Activated T-cell treated with anti-CD3 and anti-CD28 coated beads, Interleukin-2, amount 50 U/mL, for 72 hours (primary cell): ENCODE results near the gene PLXNA1. TPM values are rescaled to one million over a fixed set of nuclear protein-coding genes. Genes with fewer than 3 reads are reported as not detected.

Experiments used
- ATAC-seq, 2 donors: fragments of 150-1000 bp; cut with Tn5 transposase; replicated peaks in 1 of 2; 2 replicates each; pipeline ENCODE4 v1.10.0; 2021; ENCODE audit warnings: moderate library complexity in 2 of 2, mild to moderate bottlenecking in 1 of 2
- DNase-seq, 2 donors: peaks; one replicate each; pipeline ENCODE4 v3.0.0; 2021 to 2022; ENCODE audit warnings: mixed read lengths in 1 of 2
- H3K27ac Mint-ChIP-seq: one replicate; pipeline ENCODE4 v1.8.0; 2022; ENCODE audit warnings: mild to moderate bottlenecking, moderate library complexity, mixed read lengths
- H3K27me3 Mint-ChIP-seq: one replicate; pipeline ENCODE4 v1.8.0; 2022; ENCODE audit warnings: low read depth, mixed read lengths
- H3K36me3 Mint-ChIP-seq, 2 donors: one replicate each; pipeline ENCODE4 v1.8.0; 2022; ENCODE audit warnings: mixed read lengths in 2 of 2, mild to moderate bottlenecking in 1 of 2; ENCODE audit not compliant: insufficient read depth in 2 of 2
- H3K4me1 Mint-ChIP-seq: one replicate; pipeline ENCODE4 v1.8.0; 2022; ENCODE audit warnings: low read depth, mixed read lengths
- H3K4me3 Mint-ChIP-seq, 2 donors: one replicate each; pipeline ENCODE4 v1.8.0; 2022; ENCODE audit warnings: mild to moderate bottlenecking in 2 of 2, mixed read lengths in 2 of 2, moderate library complexity in 2 of 2
- H3K9me3 Mint-ChIP-seq, 2 donors: one replicate each; pipeline ENCODE4 v1.8.0; 2022; ENCODE audit warnings: mixed read lengths in 2 of 2
- total RNA-seq, 2 donors: library from RNA; stranded (reverse); gene quantifications; one replicate each; pipeline ENCODE4 v1.2.3, GENCODE V29; 2022

Gene PLXNA1
- total RNA-seq: 1 to 10 TPM; 3.7 to 5.2 TPM

DNA sequence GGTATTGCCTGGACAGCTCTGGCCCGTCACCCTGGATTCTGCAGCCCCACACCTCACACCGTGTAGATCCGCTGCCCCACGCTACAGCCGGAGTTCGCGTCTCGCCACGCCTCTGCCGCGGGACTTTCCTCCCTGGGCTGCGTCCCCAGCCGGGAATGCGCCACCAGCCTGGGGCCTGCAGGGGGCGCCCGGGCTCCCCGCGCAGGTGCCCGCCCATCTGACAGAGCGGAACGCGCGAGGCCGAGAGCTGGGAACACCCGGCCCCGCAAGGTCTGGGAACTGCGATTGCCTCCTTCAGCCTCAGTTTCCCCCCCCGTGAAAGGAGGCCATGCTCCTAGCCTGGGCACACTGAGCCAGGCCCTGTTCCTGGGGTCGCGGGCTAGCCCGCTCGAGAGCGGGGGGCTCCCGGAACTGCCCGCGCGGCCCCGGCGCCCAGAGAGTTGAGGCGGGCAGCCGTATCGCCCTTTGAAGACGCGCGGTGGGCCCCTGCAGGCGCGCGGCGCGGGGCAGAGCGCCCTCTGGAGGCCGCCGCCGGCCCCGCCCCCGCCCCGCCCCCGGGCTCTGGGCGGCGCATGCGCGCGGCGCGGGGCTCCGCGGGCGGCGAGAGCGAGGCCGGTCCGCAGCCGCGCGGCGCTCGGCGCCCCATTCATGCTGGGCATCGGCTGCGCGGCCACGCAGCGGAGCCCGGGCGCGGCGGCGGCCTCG lies at the start of gene PLXNA1:
Gene PLXNA1 (plus strand): TSS at position 645 of the 705 bp plus-strand sequence. CDS start 5,479 bp downstream, outside the sequence.
- Mint-ChIP-seq H3K36me3 (no peaks in the 10 kb centered on the region), H3K27ac (peak within 1 kb of the TSS; percentile 88), H3K4me3 (peak within 1 kb of the TSS; percentile 83 to 84), H3K9me3 (no peaks in the 10 kb centered on the region), H3K4me1 (peaks cover 20% of the 10 kb centered on the region), H3K27me3 (peaks cover 25% of the 10 kb centered on the region)
- DNase-seq: peak; percentile 81 to 90
- ATAC-seq: peak; percentile 77 to 79

DNA sequence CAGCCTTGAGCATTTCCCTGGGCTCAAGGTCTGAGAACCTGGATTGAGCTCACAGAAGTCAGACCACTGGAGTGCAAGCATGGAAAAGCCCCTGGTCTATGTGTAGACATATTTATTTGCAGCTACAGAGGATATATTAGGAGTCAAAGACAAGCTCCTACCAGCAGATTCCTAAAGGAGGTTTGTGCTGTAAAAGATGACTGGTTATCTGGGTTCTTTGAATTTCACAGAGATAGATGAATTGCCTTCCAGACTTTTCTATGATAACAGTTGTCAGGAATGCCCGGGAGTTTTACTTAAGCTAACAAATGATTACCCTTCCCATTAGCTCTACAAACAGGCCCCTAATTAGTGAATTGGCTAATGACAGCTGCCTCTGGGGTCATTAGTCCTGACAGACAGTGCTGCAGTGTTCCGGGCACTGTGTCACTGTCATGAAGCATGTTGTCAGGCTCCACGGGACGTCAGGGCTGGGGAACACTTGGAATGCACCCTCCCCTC lies 48.8 kb upstream of the PLXNA1 start:
- ATAC-seq (no peak), DNase-seq (no peak)
- Mint-ChIP-seq H3K36me3 (no peaks in the 10 kb centered on the region), H3K9me3 (no peaks in the 10 kb centered on the region), H3K27me3 (no peaks in the 10 kb centered on the region), H3K4me3 (no peak overlapping the region), H3K4me1 (no peaks in the 10 kb centered on the region), H3K27ac (no peak overlapping the region)

DNA sequence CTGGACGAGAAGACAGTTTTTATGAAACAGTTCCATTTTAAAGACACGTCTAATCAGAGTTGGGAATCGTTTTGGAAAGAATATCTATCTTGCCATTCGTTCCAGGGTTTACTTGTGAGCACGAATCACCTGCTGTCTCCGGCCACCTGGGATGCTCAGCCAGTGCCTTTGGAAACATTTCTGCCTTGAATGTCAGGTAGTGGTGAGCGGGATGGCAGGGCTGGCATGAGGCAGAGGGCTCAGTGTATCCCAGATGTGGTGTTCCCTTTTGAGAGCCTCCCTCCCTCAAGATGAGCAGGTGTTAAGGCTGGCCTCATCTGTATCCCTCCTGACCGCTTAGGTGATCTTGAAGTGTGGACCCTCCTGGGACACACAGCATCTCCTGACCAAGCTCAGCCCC lies 47.9 kb upstream of the PLXNA1 start:
- Mint-ChIP-seq H3K9me3 (no peaks in the 10 kb centered on the region), H3K27ac (no peak overlapping the region), H3K27me3 (no peaks in the 10 kb centered on the region), H3K4me3 (no peak overlapping the region), H3K4me1 (no peaks in the 10 kb centered on the region), H3K36me3 (no peaks in the 10 kb centered on the region)
- no peak for DNase-seq
- ATAC-seq: no peak

DNA sequence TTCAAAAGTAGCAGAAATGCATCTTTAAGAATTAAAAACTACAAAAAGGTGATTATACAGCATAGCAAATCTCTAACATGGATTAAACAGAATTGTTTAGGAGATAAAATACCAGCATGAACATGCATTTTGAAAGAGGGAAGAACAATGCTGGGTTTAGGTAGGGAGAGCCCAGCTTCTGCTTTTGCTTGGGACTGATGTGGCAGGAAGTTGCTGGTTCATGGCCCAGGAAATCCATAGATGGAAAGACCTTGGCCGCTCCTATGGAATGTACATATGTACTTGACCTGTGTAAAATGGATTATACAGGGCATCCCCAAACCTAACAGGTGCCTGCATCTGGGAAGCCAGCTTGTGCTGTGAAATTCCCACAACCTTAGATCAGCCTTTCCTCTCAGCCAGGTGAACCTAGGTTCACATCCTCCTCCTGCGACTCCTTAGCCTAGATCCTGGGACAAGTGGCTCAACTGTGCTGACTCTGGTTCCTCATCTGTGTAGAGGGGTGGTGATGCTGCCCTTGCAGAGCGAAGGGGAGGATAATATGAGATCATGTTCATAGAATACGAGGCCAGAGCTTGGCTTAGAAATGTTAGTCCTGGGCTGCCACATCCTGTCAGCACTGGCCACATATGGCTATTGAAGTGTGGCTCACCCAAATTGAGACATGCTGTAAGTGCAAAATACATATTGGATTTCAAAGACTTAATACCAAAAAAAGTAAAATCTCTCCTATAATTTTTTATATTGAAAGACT lies 47.0 kb upstream of the PLXNA1 start:
- Mint-ChIP-seq H3K9me3 (no peaks in the 10 kb centered on the region), H3K4me1 (no peaks in the 10 kb centered on the region), H3K27me3 (no peaks in the 10 kb centered on the region), H3K4me3 (no peak overlapping the region), H3K27ac (no peak overlapping the region), H3K36me3 (no peaks in the 10 kb centered on the region)
- no peak for ATAC-seq
- DNase-seq: no peak

DNA sequence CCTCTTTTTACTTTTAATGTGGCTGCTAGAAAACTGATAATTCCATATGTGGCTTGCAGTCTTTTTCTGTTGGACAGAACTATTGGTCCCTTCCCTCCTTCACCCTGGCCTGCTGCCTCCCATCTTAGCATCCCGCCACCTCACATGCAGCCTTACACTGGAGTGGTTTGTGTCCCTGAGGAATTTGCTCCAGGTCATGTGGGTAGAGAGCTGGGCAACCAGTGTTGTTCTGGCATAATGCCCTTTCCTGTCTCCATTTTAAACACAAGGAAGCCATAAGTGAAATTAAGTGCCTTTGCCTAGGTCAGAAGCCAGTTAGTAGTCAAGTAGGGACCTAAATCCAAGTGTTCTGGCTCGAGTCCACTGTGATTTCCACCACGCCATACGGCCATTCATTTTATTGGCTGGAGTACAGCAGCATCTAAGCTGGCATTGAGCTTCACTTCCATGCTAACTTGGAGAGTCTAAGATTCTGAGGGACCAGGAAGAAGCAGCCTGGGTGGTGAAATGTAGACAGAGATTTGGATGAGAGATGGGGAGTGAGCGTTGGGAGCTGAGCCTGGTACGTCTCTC lies 46.0 kb upstream of the PLXNA1 start:
- Mint-ChIP-seq H3K27me3 (no peaks in the 10 kb centered on the region), H3K27ac (no peak overlapping the region), H3K4me3 (no peak overlapping the region), H3K4me1 (no peaks in the 10 kb centered on the region), H3K9me3 (no peaks in the 10 kb centered on the region), H3K36me3 (no peaks in the 10 kb centered on the region)
- ATAC-seq (no peak), DNase-seq (no peak)

DNA sequence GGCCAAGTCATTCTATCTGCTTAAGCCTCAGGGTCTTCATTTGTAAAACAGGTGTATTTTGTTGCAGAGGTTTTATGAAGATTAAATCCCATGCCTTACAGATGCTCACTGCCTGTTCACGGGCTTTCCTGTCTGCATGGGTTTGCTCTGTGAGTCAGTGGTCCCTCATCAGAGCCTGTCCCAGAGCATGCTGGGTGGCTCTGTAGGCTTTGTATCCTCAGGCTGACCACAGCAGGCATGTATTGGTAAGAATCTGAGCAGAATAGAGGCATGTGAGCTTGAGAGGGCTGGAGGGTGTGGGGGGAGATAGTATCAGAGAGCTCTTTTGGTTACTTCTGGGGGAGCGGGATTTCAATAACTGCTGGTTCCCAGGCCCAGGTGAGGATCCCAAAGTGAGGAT lies 45.4 kb upstream of the PLXNA1 start:
- no peak for DNase-seq
- Mint-ChIP-seq H3K27me3 (no peaks in the 10 kb centered on the region), H3K27ac (no peak overlapping the region), H3K4me1 (no peaks in the 10 kb centered on the region), H3K36me3 (no peaks in the 10 kb centered on the region), H3K9me3 (no peaks in the 10 kb centered on the region), H3K4me3 (no peak overlapping the region)
- peak in 1 of 2 donors; percentile 23 for ATAC-seq

DNA sequence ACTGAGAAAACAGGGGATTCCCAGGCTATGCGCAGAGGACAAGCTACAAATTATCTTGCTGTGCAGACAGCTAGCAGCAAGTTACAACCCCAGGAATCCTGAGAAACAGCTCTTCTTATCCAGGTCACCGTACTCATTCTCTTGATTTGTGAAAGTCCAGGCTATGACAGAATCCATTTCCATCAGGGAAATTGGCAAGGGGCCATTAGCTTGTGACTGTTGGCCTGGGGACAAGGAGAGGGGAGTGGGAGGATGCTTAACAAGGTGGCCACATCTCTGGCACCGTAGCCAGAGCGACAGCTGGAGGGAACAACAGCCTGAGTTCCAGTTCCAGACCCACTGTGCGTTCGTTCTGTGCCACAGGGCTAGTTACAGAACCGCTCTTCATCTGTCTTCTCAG lies 44.9 kb upstream of the PLXNA1 start:
- H3K27me3 Mint-ChIP-seq: no peaks in the 10 kb centered on the region
- ATAC-seq (no peak), DNase-seq (no peak)
- H3K36me3 Mint-ChIP-seq: no peaks in the 10 kb centered on the region
- H3K4me3 Mint-ChIP-seq: no peak overlapping the region
- H3K4me1 Mint-ChIP-seq: no peaks in the 10 kb centered on the region
- H3K27ac Mint-ChIP-seq: no peak overlapping the region
- H3K9me3 Mint-ChIP-seq: no peaks in the 10 kb centered on the region

DNA sequence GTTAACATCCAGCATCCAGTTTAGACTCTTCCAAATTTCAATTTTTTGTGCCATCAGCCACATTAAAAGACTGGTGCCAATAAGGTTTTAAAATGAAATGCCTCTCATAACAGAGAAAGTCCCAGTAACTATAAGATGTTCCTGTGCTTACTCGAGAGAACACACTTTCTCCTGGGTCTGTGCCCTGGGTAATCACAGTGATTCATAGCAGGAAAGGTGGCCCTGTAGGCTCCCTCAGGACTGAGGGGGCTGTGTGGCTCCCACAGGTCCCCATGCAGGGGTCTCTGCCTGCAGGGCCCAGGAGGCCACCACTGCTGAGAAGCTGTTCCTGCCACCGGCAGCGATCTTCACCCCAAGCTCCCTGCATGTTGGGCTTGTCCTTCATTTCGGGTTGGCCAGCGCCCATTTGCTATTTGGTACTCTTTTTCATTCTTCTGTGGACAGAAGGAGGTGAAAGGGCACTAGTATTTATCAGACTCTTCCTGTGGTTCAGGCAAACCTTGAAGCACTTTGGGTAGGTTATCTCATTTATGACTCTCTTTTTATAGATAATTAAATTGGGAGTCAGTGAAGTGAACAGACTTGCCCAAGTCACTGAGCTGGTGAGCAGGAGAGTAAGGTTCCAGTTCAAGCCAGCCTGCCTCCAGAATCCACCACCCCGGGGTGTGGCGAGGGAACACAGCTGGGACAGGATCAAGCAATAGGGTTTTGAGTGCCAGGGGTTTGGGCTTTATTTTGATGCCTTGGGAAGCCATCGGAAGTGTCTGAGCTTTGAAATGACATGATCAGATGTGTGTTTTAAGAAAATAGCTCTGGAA lies 44.2 kb upstream of the PLXNA1 start:
- no peaks in the 10 kb centered on the region for H3K9me3 Mint-ChIP-seq
- no peak overlapping the region for H3K27ac Mint-ChIP-seq
- H3K27me3 Mint-ChIP-seq: no peaks in the 10 kb centered on the region
- H3K36me3 Mint-ChIP-seq: no peaks in the 10 kb centered on the region
- DNase-seq (no peak), ATAC-seq (no peak)
- no peaks in the 10 kb centered on the region for H3K4me1 Mint-ChIP-seq
- H3K4me3 Mint-ChIP-seq: no peak overlapping the region

DNA sequence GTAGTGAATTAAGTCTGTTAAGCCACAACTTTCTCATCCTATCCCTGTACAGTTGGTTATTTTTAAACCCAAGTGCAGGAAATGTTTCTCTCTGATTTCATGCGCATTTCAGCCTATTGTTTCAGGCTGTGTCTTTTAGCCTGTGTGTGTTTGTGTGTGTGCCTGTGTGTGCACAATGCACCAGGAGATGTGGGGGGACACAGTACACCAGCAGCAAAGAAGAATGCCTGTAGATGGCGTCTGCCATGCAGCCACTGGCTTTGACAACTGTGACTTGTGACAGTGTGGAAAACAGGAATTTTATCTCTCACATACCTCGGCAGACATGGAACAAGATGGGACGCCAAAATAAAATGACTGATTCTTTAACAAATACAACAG lies 43.6 kb upstream of the PLXNA1 start:
- H3K27ac Mint-ChIP-seq: no peak overlapping the region
- DNase-seq: no peak
- H3K36me3 Mint-ChIP-seq: no peaks in the 10 kb centered on the region
- H3K4me3 Mint-ChIP-seq: no peak overlapping the region
- ATAC-seq: no peak
- no peaks in the 10 kb centered on the region for H3K27me3 Mint-ChIP-seq
- no peaks in the 10 kb centered on the region for H3K4me1 Mint-ChIP-seq
- H3K9me3 Mint-ChIP-seq: no peaks in the 10 kb centered on the region

DNA sequence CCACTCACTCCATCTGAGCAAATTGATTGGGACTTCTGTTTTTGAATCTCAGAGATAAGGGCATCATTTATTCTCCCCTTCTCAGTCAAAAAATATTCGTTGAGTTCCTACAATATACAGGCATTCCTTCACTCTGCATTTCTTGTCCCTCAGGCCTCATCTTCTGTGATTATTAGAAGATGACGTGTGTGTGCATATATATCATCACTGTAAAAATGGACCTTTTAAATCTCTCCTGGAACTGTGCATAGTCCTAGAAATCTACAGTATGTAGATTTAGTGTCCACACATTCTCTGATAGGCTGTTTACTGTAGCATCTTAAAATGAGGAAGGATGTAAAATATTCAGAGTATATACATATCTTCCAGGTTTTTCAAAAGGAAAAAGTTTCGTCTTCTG lies 43.2 kb upstream of the PLXNA1 start:
- H3K4me3 Mint-ChIP-seq: no peak overlapping the region
- no peaks in the 10 kb centered on the region for H3K9me3 Mint-ChIP-seq
- no peak for ATAC-seq
- H3K36me3 Mint-ChIP-seq: no peaks in the 10 kb centered on the region
- no peak overlapping the region for H3K27ac Mint-ChIP-seq
- no peak for DNase-seq
- no peaks in the 10 kb centered on the region for H3K4me1 Mint-ChIP-seq
- no peaks in the 10 kb centered on the region for H3K27me3 Mint-ChIP-seq

DNA sequence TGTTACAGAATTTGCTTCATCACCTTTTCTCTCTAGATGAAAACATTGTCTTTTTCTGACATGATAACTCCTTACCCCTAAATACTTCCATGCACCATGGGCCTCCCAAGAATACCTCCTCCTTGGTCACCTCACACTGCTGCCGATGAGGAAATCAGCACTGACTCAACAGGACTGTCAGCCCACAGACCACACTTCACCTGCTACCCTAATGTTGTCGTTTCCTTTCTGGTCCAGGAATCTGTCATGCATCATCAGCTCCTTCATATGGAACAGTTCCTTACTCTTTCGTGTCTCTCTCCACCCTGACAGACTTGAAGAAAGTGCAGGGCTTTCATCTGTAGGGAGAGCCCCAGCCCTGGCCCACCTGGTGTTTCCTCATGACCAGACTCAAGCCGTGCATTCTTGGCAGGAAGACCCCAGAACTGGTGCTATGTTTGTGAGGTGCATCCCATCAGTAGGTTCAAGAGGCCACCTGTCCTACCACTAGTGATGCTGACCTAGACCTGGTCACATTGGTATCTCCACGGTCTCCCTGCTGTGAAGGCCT lies 41.1 kb upstream of the PLXNA1 start:
- ATAC-seq (no peak), DNase-seq (no peak)
- no peaks in the 10 kb centered on the region for H3K36me3 Mint-ChIP-seq
- no peaks in the 10 kb centered on the region for H3K27me3 Mint-ChIP-seq
- no peaks in the 10 kb centered on the region for H3K4me1 Mint-ChIP-seq
- H3K9me3 Mint-ChIP-seq: no peaks in the 10 kb centered on the region
- H3K27ac Mint-ChIP-seq: no peak overlapping the region
- H3K4me3 Mint-ChIP-seq: no peak overlapping the region

DNA sequence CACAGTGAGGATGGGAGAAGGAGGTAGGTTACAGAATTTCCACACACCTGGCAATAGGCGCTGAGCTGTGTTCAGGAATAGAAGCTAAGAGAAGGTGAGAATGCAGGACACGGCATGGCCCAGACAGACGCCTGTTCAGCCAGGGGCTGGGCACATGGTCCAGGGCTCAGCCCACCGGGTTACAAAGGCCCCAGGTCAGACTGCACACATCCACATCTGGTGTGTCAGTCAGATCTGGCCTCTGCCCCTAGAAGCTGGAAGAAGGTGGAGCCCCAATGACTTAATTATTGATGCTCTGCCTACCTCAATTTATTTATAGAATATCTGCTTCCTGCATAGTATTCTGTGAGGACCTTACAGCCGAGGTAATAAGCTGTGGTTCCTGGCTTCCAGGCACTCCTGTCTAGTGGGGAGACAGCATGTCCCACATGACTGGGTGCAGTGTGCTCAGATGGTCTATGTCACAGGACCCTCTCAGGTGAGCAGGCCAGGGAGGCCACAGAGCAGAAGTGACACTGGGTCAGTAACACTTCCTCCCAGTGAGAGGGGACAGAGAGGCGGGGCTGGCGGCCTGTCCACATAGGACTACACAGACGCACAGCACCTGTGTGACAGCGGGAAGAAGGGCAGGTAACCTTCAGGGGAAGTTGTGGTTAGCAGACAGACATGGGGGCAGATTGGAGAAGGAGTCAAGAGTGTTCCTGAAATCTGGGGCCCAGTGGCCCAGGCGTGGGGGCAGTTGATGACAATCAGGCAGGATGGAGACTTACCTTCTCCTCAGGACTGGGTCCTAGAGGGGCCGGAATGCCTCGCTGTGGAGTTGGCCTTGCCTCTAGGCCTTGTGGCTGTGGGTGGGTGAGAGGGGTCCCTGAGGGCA lies 38.6 kb upstream of the PLXNA1 start:
- no peak for ATAC-seq

More for the DNA sequence above, 38.6 kb upstream of the PLXNA1 start:
- Mint-ChIP-seq H3K4me3 (no peak overlapping the region), H3K27me3 (no peaks in the 10 kb centered on the region), H3K9me3 (no peaks in the 10 kb centered on the region), H3K4me1 (no peaks in the 10 kb centered on the region), H3K36me3 (no peaks in the 10 kb centered on the region), H3K27ac (no peak overlapping the region)
- no peak for DNase-seq
